Activated naive CD8-positive, alpha-beta T cell (primary cell): ENCODE measurements around the gene ATAD2B.

Source experiments
- H3K27ac Mint-ChIP-seq: one replicate; pipeline ENCODE4 v1.8.0; 2021; ENCODE audit warnings: mixed read lengths
- H3K27me3 Mint-ChIP-seq: one replicate; pipeline ENCODE4 v1.8.0; 2021; ENCODE audit warnings: mixed read lengths
- H3K36me3 Mint-ChIP-seq: one replicate; pipeline ENCODE4 v1.8.0; 2021; ENCODE audit warnings: mixed read lengths
- H3K4me1 Mint-ChIP-seq: one replicate; pipeline ENCODE4 v1.8.0; 2021; ENCODE audit warnings: low read depth, mixed read lengths
- H3K4me3 Mint-ChIP-seq: one replicate; pipeline ENCODE4 v1.8.0; 2021; ENCODE audit warnings: mild to moderate bottlenecking, mixed read lengths
- H3K9me3 Mint-ChIP-seq: one replicate; pipeline ENCODE4 v1.8.0; 2021; ENCODE audit warnings: low read depth, mixed read lengths

ATAD2B gene

GRCh38 chr2:23836505-23836904 lies 90.4 kb downstream of the ATAD2B start:
- Mint-ChIP-seq H3K4me3 (no peak overlapping the region), H3K36me3 (peaks cover 11% of the 10 kb centered on the region), H3K9me3 (peaks cover 5% of the 10 kb centered on the region), H3K27me3 (no peaks in the 10 kb centered on the region), H3K27ac (no peak overlapping the region), H3K4me1 (no peaks in the 10 kb centered on the region)

GRCh38 chr2:23835988-23836387 lies 90.9 kb downstream of the ATAD2B start:
- Mint-ChIP-seq H3K27me3 (no peaks in the 10 kb centered on the region), H3K9me3 (peaks cover 5% of the 10 kb centered on the region), H3K27ac (no peak overlapping the region), H3K4me3 (no peak overlapping the region), H3K36me3 (peaks cover 11% of the 10 kb centered on the region), H3K4me1 (no peaks in the 10 kb centered on the region)

GRCh38 chr2:23835423-23835822 lies 91.5 kb downstream of the ATAD2B start:
- Mint-ChIP-seq H3K4me1 (no peaks in the 10 kb centered on the region), H3K4me3 (no peak overlapping the region), H3K27me3 (no peaks in the 10 kb centered on the region), H3K27ac (peak overlapping the region; percentile 0), H3K9me3 (peaks cover 4% of the 10 kb centered on the region), H3K36me3 (peaks cover 8% of the 10 kb centered on the region)

GRCh38 chr2:23828986-23829385 lies 97.9 kb downstream of the ATAD2B start:
- Mint-ChIP-seq H3K27ac (no peak overlapping the region), H3K4me1 (no peaks in the 10 kb centered on the region), H3K36me3 (no peaks in the 10 kb centered on the region), H3K4me3 (no peak overlapping the region), H3K27me3 (no peaks in the 10 kb centered on the region), H3K9me3 (no peaks in the 10 kb centered on the region)

GRCh38 chr2:23828256-23828980 lies 98.5 kb downstream of the ATAD2B start:
- no peak overlapping the region for H3K4me3 Mint-ChIP-seq
- H3K27ac Mint-ChIP-seq = peak overlapping the region; percentile 16
- H3K4me1 Mint-ChIP-seq = no peaks in the 10 kb centered on the region
- no peaks in the 10 kb centered on the region for H3K27me3 Mint-ChIP-seq
- no peaks in the 10 kb centered on the region for H3K9me3 Mint-ChIP-seq
- no peaks in the 10 kb centered on the region for H3K36me3 Mint-ChIP-seq

- Mint-ChIP-seq H3K36me3 (no peaks in the 10 kb centered on the region), H3K4me3 (no peak overlapping the region), H3K4me1 (no peaks in the 10 kb centered on the region), H3K27me3 (no peaks in the 10 kb centered on the region), H3K9me3 (no peaks in the 10 kb centered on the region), H3K27ac (peak overlapping the region; percentile 72)
Observed at GRCh38 chr2:23827287-23827686, 99.6 kb downstream of the ATAD2B start.

GRCh38 chr2:23826771-23827170 lies 100.2 kb downstream of the ATAD2B start:
- peak overlapping the region; percentile 72 for H3K27ac Mint-ChIP-seq
- H3K4me3 Mint-ChIP-seq = no peak overlapping the region
- H3K9me3 Mint-ChIP-seq = no peaks in the 10 kb centered on the region
- no peaks in the 10 kb centered on the region for H3K36me3 Mint-ChIP-seq
- no peaks in the 10 kb centered on the region for H3K27me3 Mint-ChIP-seq
- no peaks in the 10 kb centered on the region for H3K4me1 Mint-ChIP-seq

- Mint-ChIP-seq H3K4me3 (no peak overlapping the region), H3K27ac (no peak overlapping the region), H3K36me3 (no peaks in the 10 kb centered on the region), H3K9me3 (no peaks in the 10 kb centered on the region), H3K4me1 (no peaks in the 10 kb centered on the region), H3K27me3 (no peaks in the 10 kb centered on the region)
Observed at GRCh38 chr2:23826040-23826439, 100.9 kb downstream of the ATAD2B start.

GRCh38 chr2:23824777-23825212 lies 102.1 kb downstream of the ATAD2B start:
- Mint-ChIP-seq H3K4me3 (no peak overlapping the region), H3K36me3 (no peaks in the 10 kb centered on the region), H3K27me3 (no peaks in the 10 kb centered on the region), H3K27ac (no peak overlapping the region), H3K9me3 (no peaks in the 10 kb centered on the region), H3K4me1 (no peaks in the 10 kb centered on the region)

GRCh38 chr2:23823863-23824262 lies 103.1 kb downstream of the ATAD2B start:
- H3K27me3 Mint-ChIP-seq = no peaks in the 10 kb centered on the region
- H3K9me3 Mint-ChIP-seq = no peaks in the 10 kb centered on the region
- H3K4me3 Mint-ChIP-seq = no peak overlapping the region
- no peak overlapping the region for H3K27ac Mint-ChIP-seq
- no peaks in the 10 kb centered on the region for H3K36me3 Mint-ChIP-seq
- H3K4me1 Mint-ChIP-seq = no peaks in the 10 kb centered on the region

GRCh38 chr2:23814963-23815362 lies 112.0 kb downstream of the ATAD2B start:
- Mint-ChIP-seq H3K4me3 (no peak overlapping the region), H3K27ac (no peak overlapping the region), H3K4me1 (no peaks in the 10 kb centered on the region), H3K9me3 (no peaks in the 10 kb centered on the region), H3K36me3 (peaks cover 17% of the 10 kb centered on the region), H3K27me3 (no peaks in the 10 kb centered on the region)

- no peaks in the 10 kb centered on the region for H3K4me1 Mint-ChIP-seq
- no peak overlapping the region for H3K4me3 Mint-ChIP-seq
- H3K36me3 Mint-ChIP-seq = peaks cover 23% of the 10 kb centered on the region
- no peaks in the 10 kb centered on the region for H3K9me3 Mint-ChIP-seq
- H3K27me3 Mint-ChIP-seq = no peaks in the 10 kb centered on the region
- no peak overlapping the region for H3K27ac Mint-ChIP-seq
Observed at GRCh38 chr2:23813438-23813837, 113.5 kb downstream of the ATAD2B start.

- Mint-ChIP-seq H3K4me3 (no peak overlapping the region), H3K9me3 (no peaks in the 10 kb centered on the region), H3K27me3 (no peaks in the 10 kb centered on the region), H3K27ac (no peak overlapping the region), H3K4me1 (no peaks in the 10 kb centered on the region), H3K36me3 (peaks cover 14% of the 10 kb centered on the region)
Observed at GRCh38 chr2:23809150-23809549, 117.8 kb downstream of the ATAD2B start.

GRCh38 chr2:23806665-23807249 lies 120.2 kb downstream of the ATAD2B start:
- Mint-ChIP-seq H3K9me3 (no peaks in the 10 kb centered on the region), H3K4me3 (no peak overlapping the region), H3K4me1 (no peaks in the 10 kb centered on the region), H3K36me3 (peaks cover 10% of the 10 kb centered on the region), H3K27me3 (no peaks in the 10 kb centered on the region), H3K27ac (no peak overlapping the region)

- H3K27me3 Mint-ChIP-seq = no peaks in the 10 kb centered on the region
- H3K9me3 Mint-ChIP-seq = no peaks in the 10 kb centered on the region
- H3K4me3 Mint-ChIP-seq = no peak overlapping the region
- H3K27ac Mint-ChIP-seq = no peak overlapping the region
- peaks cover 10% of the 10 kb centered on the region for H3K36me3 Mint-ChIP-seq
- H3K4me1 Mint-ChIP-seq = no peaks in the 10 kb centered on the region
Observed at GRCh38 chr2:23806201-23806600, 120.7 kb downstream of the ATAD2B start.
